MCF 10A (cell line): ENCODE data around the gene QKI. TPM values are rescaled to one million over a fixed set of nuclear protein-coding genes. Genes with fewer than 3 reads are reported as not detected.

Experiments used
- BruUV-seq: library from RNA; stranded (reverse); fragments of 400-500 nt; replicated peaks from 2 replicates; lab custom pipeline; 2021; lab: Mats Ljungman, UMichigan
- CTCF ChIA-PET: fragments of 300-600 bp; sonication (Branson Sonifier 250); formaldehyde crosslinking; extraction: SDS; loops from one replicate; lab custom pipeline; 2021; ENCODE audit warnings: antibody characterized with exemption, inconsistent platforms; lab: Yijun Ruan, JAX
- POLR2A ChIA-PET: fragments of 300-600, 350-650 bp; sonication (Branson Sonifier 250); formaldehyde crosslinking; extraction: SDS; loops from one replicate; lab custom pipeline; 2020; ENCODE audit warnings: antibody characterized with exemption, inconsistent platforms; lab: Yijun Ruan, JAX
- DNase-seq: peaks from one replicate; pipeline ENCODE4 v3.0.0-alpha.2; 2018; ENCODE audit not compliant: unreplicated experiment
- H3K27ac Mint-ChIP-seq: one replicate; pipeline ENCODE4 v1.8.0; 2022; ENCODE audit warnings: mild to moderate bottlenecking, low read depth, mixed read lengths; ENCODE audit not compliant: unreplicated experiment
- H3K27me3 Mint-ChIP-seq: one replicate; pipeline ENCODE4 v1.8.0; 2022; ENCODE audit warnings: mixed read lengths; ENCODE audit not compliant: insufficient read depth, unreplicated experiment
- H3K36me3 Mint-ChIP-seq: one replicate; pipeline ENCODE4 v1.8.0; 2022; ENCODE audit warnings: mild to moderate bottlenecking, moderate library complexity, mixed read lengths; ENCODE audit not compliant: insufficient read depth, unreplicated experiment
- H3K4me1 Mint-ChIP-seq: one replicate; pipeline ENCODE4 v1.8.0; 2022; ENCODE audit warnings: mixed read lengths; ENCODE audit not compliant: insufficient read depth, unreplicated experiment
- H3K4me3 Mint-ChIP-seq: one replicate; pipeline ENCODE4 v1.8.0; 2022; ENCODE audit warnings: mild to moderate bottlenecking, moderate library complexity, mixed read lengths; ENCODE audit not compliant: unreplicated experiment
- H3K9me3 Mint-ChIP-seq: one replicate; pipeline ENCODE4 v1.8.0; 2022; ENCODE audit warnings: mixed read lengths; ENCODE audit not compliant: unreplicated experiment
- intact Hi-C: fragments of 100-400 bp; cut with micrococcal nuclease; formaldehyde crosslinking; loops from 2 replicates; pipeline ENCODE4 v1.14.1; 2022
- total RNA-seq: library from RNA; stranded (reverse); gene quantifications from 2 replicates; pipeline ENCODE4 v1.2.3, GENCODE V29; 2022
- TF ChIP-seq, protein P1 (sequence below): fragments of 200-600 bp; IDR thresholded peaks from one replicate; pipeline ENCODE4 v1.8.0; 2022; ENCODE audit warnings: antibody characterized with exemption, mild to moderate bottlenecking; ENCODE audit not compliant: unreplicated experiment

QKI gene
- total RNA-seq, 1 experiment from 2014 or later = 272 TPM

DNA sequence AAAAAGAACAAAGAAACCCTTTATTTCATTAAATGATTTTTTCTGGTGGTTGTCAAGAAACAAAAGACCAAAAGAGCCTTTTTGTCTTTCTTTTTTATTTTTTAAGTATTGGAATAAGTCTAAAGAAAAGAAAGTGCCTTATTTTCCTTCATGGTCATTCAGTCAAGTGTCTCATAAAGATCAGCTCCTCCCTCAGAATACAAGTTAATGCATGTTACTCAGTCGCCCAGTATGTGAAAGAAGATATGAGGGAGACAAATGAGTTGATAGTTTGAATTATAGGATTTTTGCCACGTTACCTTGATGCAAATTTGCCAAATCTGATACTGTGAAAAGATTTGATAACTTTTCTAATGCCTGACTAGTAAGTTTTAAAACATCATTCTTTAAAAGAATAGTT, 157.2 kb downstream of the QKI start:
- H3K36me3 Mint-ChIP-seq = peaks cover 48% of the 10 kb centered on the region
- no peaks in the 10 kb centered on the region for H3K27me3 Mint-ChIP-seq
- ChIA-PET CTCF (interaction anchor here (0.7 kb wide), 1 partner anchor 712 kb away, joined by 3 read pairs; no protein-coding TSS in a partner anchor), POLR2A (interaction anchor here (2.2 kb wide), 1 partner anchor 14 kb away, joined by 7 read pairs; no protein-coding TSS in a partner anchor)
- BruUV-seq = no TSS peak
- no peaks in the 10 kb centered on the region for H3K9me3 Mint-ChIP-seq
- H3K4me3 Mint-ChIP-seq = no peak overlapping the region
- H3K4me1 Mint-ChIP-seq = no peaks in the 10 kb centered on the region
- no peak for DNase-seq
- peak overlapping the region; percentile 29 for H3K27ac Mint-ChIP-seq
- TF ChIP-seq, protein P1, sequence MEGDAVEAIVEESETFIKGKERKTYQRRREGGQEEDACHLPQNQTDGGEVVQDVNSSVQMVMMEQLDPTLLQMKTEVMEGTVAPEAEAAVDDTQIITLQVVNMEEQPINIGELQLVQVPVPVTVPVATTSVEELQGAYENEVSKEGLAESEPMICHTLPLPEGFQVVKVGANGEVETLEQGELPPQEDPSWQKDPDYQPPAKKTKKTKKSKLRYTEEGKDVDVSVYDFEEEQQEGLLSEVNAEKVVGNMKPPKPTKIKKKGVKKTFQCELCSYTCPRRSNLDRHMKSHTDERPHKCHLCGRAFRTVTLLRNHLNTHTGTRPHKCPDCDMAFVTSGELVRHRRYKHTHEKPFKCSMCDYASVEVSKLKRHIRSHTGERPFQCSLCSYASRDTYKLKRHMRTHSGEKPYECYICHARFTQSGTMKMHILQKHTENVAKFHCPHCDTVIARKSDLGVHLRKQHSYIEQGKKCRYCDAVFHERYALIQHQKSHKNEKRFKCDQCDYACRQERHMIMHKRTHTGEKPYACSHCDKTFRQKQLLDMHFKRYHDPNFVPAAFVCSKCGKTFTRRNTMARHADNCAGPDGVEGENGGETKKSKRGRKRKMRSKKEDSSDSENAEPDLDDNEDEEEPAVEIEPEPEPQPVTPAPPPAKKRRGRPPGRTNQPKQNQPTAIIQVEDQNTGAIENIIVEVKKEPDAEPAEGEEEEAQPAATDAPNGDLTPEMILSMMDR = no peak
- intact Hi-C loops = no loop called here

DNA sequence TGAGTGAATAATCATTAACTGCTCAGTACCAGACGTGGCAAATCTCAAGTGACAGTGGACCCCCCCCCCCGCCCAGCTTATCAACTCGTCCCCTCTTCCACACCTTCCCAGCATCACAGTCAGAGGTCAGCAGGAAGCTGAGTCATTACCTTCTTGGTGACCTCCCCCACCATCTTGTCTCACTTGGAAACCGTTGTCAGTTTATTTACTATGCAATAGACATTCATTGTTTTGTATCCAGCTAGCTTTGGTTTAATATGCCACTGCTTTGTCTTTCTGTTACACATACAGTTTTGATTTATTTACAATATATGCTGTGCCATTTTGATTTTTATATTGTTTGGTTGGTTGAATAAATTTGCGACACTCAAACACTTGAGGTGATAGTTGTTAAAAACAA, 158.1 kb downstream of the QKI start:
- Mint-ChIP-seq H3K36me3 (peaks cover 48% of the 10 kb centered on the region), H3K4me3 (no peak overlapping the region), H3K9me3 (no peaks in the 10 kb centered on the region), H3K4me1 (peaks cover 6% of the 10 kb centered on the region), H3K27me3 (no peaks in the 10 kb centered on the region), H3K27ac (no peak overlapping the region)
- no peak for DNase-seq
- TF ChIP-seq, protein P1 = no peak
- intact Hi-C loops = no loop called here
- BruUV-seq = no TSS peak
- POLR2A ChIA-PET = interaction anchor here (0.7 to 2.2 kb wide), 2 partner anchors 13 to 353 kb away, joined by 3 to 7 read pairs; no protein-coding TSS in a partner anchor
- CTCF ChIA-PET = no interaction called here

DNA sequence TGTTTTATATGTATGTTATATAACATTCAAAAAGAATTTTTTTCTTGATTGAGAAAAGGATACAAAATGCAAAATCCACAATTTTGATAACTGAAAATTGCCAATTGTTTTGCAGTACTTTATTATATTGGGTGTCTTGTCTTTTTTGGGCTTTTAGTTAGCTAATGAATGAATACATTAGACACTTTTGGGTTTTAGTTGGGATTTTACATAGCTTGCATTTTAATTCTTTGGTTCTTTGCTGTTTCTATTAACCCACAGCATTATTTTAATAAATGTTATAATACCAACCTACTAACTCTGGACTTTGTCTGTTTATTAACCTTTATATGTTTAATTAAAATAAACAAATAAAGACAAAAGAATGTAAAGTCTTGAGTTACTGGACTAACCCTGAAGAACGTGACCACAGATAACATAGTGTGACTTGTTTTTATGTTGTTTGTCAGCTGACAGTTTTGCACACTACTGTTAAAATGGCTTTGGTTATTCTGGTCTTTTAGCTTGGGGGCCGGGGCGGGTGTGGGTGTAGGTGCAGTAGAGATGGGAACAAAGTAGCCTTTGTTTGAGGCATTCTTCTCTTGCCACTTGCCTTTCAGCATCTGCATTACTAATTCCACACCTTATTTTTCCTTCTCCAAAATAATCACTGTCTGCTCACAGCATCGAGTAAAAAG, 159.1 kb downstream of the QKI start:
- TF ChIP-seq, protein P1 = no peak
- H3K27me3 Mint-ChIP-seq = no peaks in the 10 kb centered on the region
- H3K4me1 Mint-ChIP-seq = peaks cover 8% of the 10 kb centered on the region
- H3K27ac Mint-ChIP-seq = no peak overlapping the region
- no peak overlapping the region for H3K4me3 Mint-ChIP-seq
- POLR2A ChIA-PET = interaction anchor here (0.7 to 2.2 kb wide), 3 partner anchors 12 to 354 kb away, joined by 3 to 7 read pairs (median 3); no protein-coding TSS in a partner anchor
- peaks cover 51% of the 10 kb centered on the region for H3K36me3 Mint-ChIP-seq
- BruUV-seq = no TSS peak
- CTCF ChIA-PET = no interaction called here
- no peak for DNase-seq
- no peaks in the 10 kb centered on the region for H3K9me3 Mint-ChIP-seq
- intact Hi-C loops = no loop called here

DNA sequence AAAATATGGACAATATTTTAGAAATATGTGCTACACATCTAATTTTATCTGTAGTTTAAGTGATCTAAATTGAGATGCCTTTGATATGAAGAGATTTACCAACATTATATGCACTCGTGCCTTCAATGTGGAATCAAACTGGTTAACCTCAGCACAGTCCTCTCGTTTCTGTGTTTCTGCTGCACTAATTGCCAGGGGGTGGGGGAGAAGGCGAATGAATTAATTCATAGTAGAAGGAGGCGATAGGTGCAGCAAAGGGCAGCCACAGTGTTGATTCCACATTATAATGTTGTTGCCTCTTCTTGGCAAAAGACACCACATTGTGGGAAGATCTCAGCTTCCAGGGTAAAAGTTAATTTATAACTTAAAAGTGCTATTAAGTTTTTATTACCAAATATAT, 161.6 kb downstream of the QKI start:
- Mint-ChIP-seq H3K9me3 (no peaks in the 10 kb centered on the region), H3K4me3 (no peak overlapping the region), H3K4me1 (peaks cover 21% of the 10 kb centered on the region), H3K27me3 (no peaks in the 10 kb centered on the region), H3K36me3 (peaks cover 49% of the 10 kb centered on the region), H3K27ac (no peak overlapping the region)
- ChIA-PET CTCF (no interaction called here), POLR2A (interaction anchor here (1.4 kb wide), 1 partner anchor 10 kb away, joined by 5 read pairs; no protein-coding TSS in a partner anchor)
- TF ChIP-seq, protein P1 = no peak
- intact Hi-C loops = no loop called here
- BruUV-seq = no TSS peak
- no peak for DNase-seq
